Ishikawa (cell line): ENCODE data around the gene HOXC5.

Source experiments
- CEBPB ChIP-seq: IDR thresholded peaks from 2 replicates; pipeline ENCODE4 v1.6.1; 2012
- CREB1 ChIP-seq: IDR thresholded peaks from 2 replicates; pipeline ENCODE4 v1.6.1; 2012; ENCODE audit warnings: low read depth
- EP300 ChIP-seq: IDR thresholded peaks from 2 replicates; pipeline ENCODE4 v1.6.1; 2012; ENCODE audit warnings: borderline replicate concordance
- FOXM1 ChIP-seq: IDR thresholded peaks from 2 replicates; pipeline ENCODE4 v1.6.1; 2012; ENCODE audit warnings: low read depth, borderline replicate concordance
- MAX ChIP-seq: IDR thresholded peaks from 2 replicates; pipeline ENCODE4 v1.6.1; 2012

- TF ChIP-seq FOXM1 (no peak), MAX (no peak), EP300 (no peak), CEBPB (no peak), CREB1 (no peak)
These were observed 27.9 kb upstream of the HOXC5 start for GRCh38 chr12:54004841-54005530.
